Upper lobe of left lung (tissue), 6 donors: Measurements from ENCODE around the gene HIF1A. TPM values are rescaled to one million over a fixed set of nuclear protein-coding genes. Genes with fewer than 3 reads are reported as not detected.
A peak's percentile ranks its signal among the peaks of the same experiment; 100 is the strongest.
"Not testable (repeated sequence)": the region's sequence is repeated elsewhere in the genome, so short reads cannot be mapped to it uniquely, and the experiment has no call there.

Source experiments
- ATAC-seq, 2 donors: fragments of 200-7000 bp; cut with Tn5 transposase; one replicate each; pipeline ENCODE4 v1.9.1; 2022; ENCODE audit warnings: mild to moderate bottlenecking in 2 of 2, moderate library complexity in 2 of 2; ENCODE audit not compliant: low FRiP score in 2 of 2
- DNase-seq, 2 donors: peaks; one replicate each; pipeline ENCODE4 v3.0.0-alpha.2; 2019 to 2020
- H3K27ac ChIP-seq, 4 donors: fragments of 200-600 bp; sonication (generic); one replicate each; pipeline ENCODE4 v1.5.1; 2016 to 2019
- H3K27me3 ChIP-seq, 4 donors: fragments of 200-600 bp; sonication (generic); one replicate each; pipeline ENCODE4 v1.5.1; 2017 to 2019
- H3K36me3 ChIP-seq, 4 donors: fragments of 200-600 bp; sonication (generic); one replicate each; pipeline ENCODE4 v1.5.1; 2016 to 2019
- H3K4me1 ChIP-seq, 4 donors: fragments of 200-600 bp; sonication (generic); one replicate each; pipeline ENCODE4 v1.5.1; 2018 to 2019
- H3K4me3 ChIP-seq, 4 donors: fragments of 200-600 bp; sonication (generic); one replicate each; pipeline ENCODE4 v1.5.1; 2017 to 2019; ENCODE audit warnings: mild to moderate bottlenecking in 2 of 4, moderate library complexity in 1 of 4
- H3K9me3 ChIP-seq, 4 donors: fragments of 200-600 bp; sonication (generic); one replicate each; pipeline ENCODE4 v1.5.1; 2018 to 2019
- EP300 ChIP-seq, 4 donors: sonication (generic); formaldehyde crosslinking; IDR thresholded peaks; one replicate each; pipeline ENCODE4 v1.5.1; 2017; ENCODE audit warnings: antibody characterized with exemption in 4 of 4, control low read depth in 2 of 4
- POLR2A ChIP-seq, 4 donors: fragments of 450-650 bp; IDR thresholded peaks; one replicate each; pipeline ENCODE4 v1.5.1; 2016 to 2017; ENCODE audit warnings: antibody characterized with exemption in 4 of 4, mild to moderate bottlenecking in 2 of 4
- POLR2AphosphoS5 ChIP-seq, 2 donors: sonication (generic); formaldehyde crosslinking; IDR thresholded peaks; one replicate each; pipeline ENCODE4 v1.5.1; 2017; ENCODE audit warnings: antibody characterized with exemption in 2 of 2
- WGBS, 2 donors: methylation state at CpG; one replicate each; pipeline ENCODE4 v1.1.5; 2017 to 2018; 5-methylcytosine and 5-hydroxymethylcytosine counted together
- total RNA-seq, 6 donors: library from RNA; depleted of rRNA in 4 of 6; stranded (reverse); fragments of >200 nt in 4 of 6; gene quantifications; one replicate each; pipeline versions ENCODE4 v1.1.0 to v1.2.1, GENCODE V29; 2016 to 2021
- TF ChIP-seq, protein P1 (sequence below), 6 experiments: fragments of 450-650 bp in 4 of 6; fragments of 200-600 bp in 2 of 6; sonication (generic) in 2 of 6; IDR thresholded peaks; one replicate each; pipeline ENCODE4 v1.5.1; 2016 to 2019; ENCODE audit warnings: antibody characterized with exemption in 6 of 6
- donor health status: DM: no; HTN: no; CAD: no; lungs with moderate emphysema.
- donor health status: DM: no; HTN: yes; CAD: no; lungs with severe emphysema.

HIF1A gene
- total RNA-seq, 6 donors from 2014 or later: 72.1 to 131 (median 116) TPM

DNA sequence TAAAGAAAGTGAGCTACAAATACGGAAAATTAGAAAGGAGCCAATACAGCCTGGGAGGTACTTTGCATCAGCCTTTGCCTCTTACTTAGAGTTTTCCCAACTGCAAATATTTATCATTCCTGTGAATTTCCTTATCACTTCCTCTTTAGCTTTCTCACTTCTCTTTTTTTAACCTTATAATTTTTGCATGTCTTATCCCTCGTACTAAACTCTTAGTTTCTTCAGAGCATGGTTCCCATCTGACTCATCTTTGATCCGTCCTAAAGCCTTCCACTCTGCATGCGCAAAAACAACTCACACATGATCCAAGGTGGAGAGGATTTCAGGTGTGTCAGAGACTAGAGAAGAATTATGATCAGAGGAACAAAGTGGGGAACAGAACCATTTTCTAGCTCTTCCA lies 57.3 kb downstream of the HIF1A start:
- Histone ChIP-seq H3K9me3 (no peaks in the 10 kb centered on the region), H3K36me3 (peaks cover 0 to 5% (median 1%) of the 10 kb centered on the region in 4 donors), H3K27me3 (no peaks in the 10 kb centered on the region), H3K4me3 (no peak overlapping the region), H3K27ac (no peak overlapping the region), H3K4me1 (peaks cover 8 to 29% (median 20%) of the 10 kb centered on the region in 4 donors)
- TF ChIP-seq, protein P1, sequence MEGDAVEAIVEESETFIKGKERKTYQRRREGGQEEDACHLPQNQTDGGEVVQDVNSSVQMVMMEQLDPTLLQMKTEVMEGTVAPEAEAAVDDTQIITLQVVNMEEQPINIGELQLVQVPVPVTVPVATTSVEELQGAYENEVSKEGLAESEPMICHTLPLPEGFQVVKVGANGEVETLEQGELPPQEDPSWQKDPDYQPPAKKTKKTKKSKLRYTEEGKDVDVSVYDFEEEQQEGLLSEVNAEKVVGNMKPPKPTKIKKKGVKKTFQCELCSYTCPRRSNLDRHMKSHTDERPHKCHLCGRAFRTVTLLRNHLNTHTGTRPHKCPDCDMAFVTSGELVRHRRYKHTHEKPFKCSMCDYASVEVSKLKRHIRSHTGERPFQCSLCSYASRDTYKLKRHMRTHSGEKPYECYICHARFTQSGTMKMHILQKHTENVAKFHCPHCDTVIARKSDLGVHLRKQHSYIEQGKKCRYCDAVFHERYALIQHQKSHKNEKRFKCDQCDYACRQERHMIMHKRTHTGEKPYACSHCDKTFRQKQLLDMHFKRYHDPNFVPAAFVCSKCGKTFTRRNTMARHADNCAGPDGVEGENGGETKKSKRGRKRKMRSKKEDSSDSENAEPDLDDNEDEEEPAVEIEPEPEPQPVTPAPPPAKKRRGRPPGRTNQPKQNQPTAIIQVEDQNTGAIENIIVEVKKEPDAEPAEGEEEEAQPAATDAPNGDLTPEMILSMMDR (IDR thresholded peaks at IDR 0.05): no peak
- TF ChIP-seq POLR2A (IDR thresholded peaks at IDR 0.05): no peak
- no peak for TF ChIP-seq POLR2AphosphoS5 (IDR thresholded peaks at IDR 0.05)
- TF ChIP-seq EP300 (IDR thresholded peaks at IDR 0.05): no peak
- no peak for DNase-seq
- ATAC-seq: peak in 1 of 2 donors; percentile 14
- WGBS, 2 donors: 58 to 64% methylated on average over 4 of the region's 4 CpGs

DNA sequence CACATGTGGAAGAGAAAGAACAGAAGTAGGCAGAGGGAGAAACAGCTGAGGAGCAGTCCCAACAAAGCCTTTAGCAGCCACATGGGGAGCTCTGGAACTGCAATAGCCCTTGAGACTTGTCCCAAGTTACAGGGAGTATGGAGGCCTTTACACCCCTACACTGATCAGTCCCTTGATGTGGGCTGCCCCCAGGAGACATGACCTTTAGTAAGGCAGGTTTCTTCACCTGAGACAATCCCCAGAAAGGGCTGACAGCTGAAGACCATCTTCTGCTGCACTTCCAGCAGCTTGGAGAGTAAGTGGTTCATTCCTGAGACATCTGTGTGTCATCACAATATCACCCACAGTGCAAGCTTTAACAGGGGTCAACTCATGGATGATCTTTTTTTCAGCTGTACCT lies 58.3 kb downstream of the HIF1A start:
- Histone ChIP-seq H3K27me3 (no peaks in the 10 kb centered on the region), H3K4me1 (peaks cover 8 to 29% (median 20%) of the 10 kb centered on the region in 4 donors), H3K36me3 (no peaks in the 10 kb centered on the region), H3K4me3 (no peak overlapping the region), H3K9me3 (no peaks in the 10 kb centered on the region), H3K27ac (peak overlapping the region in 1 of 4 donors; percentile 0)
- DNase-seq (no peak), ATAC-seq (no peak)
- TF ChIP-seq, protein P1 (IDR thresholded peaks at IDR 0.05): no peak
- TF ChIP-seq POLR2A (IDR thresholded peaks at IDR 0.05): no peak

DNA sequence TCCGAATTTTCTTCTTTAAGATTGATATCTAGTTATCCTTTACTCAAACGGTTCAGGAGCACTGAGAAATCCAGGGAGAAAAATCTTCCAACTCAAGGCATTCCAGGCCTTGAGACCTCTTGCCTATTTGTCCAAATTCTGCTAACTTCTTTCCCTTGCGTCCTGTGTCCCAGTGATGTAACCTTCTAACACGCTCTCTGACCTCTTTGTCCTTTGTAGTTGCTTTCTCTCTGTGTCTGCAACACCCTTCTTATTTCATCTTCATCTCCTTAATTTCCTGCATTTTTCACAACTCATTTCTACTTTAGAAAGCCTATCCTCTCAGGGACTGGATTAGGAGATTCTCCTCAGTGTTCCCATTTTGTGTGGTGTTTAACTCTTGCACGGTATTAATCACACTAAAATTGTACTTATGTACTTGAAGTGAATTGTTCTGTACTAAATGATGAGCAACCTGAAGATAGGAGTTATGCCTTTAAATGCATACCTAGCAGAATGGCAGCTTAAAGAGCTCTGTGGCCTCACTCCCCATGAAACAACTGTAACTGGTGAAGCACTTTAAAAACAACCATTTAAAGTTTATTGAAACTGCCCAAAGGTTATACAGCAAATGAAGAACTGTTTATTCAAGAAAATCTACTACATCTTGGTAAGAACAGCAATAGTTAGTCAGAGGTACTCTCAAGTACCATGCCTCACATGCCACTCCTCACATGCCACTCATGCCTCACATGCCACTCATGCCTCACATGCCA lies 59.5 kb downstream of the HIF1A start:
- TF ChIP-seq, protein P1 (IDR thresholded peaks at IDR 0.05): no peak
- TF ChIP-seq POLR2A (IDR thresholded peaks at IDR 0.05) (no peak), POLR2AphosphoS5 (IDR thresholded peaks at IDR 0.05) (no peak), EP300 (IDR thresholded peaks at IDR 0.05) (no peak)
- Histone ChIP-seq H3K4me1 (peaks cover 8 to 21% (median 14%) of the 10 kb centered on the region in 4 donors), H3K4me3 (no peak overlapping the region), H3K36me3 (no peaks in the 10 kb centered on the region), H3K27me3 (no peaks in the 10 kb centered on the region), H3K9me3 (no peaks in the 10 kb centered on the region), H3K27ac (no peak overlapping the region)
- DNase-seq (no peak), ATAC-seq (no peak)
- 74 to 77% methylated on average over 5 of the region's 5 CpGs for WGBS, 2 donors

DNA sequence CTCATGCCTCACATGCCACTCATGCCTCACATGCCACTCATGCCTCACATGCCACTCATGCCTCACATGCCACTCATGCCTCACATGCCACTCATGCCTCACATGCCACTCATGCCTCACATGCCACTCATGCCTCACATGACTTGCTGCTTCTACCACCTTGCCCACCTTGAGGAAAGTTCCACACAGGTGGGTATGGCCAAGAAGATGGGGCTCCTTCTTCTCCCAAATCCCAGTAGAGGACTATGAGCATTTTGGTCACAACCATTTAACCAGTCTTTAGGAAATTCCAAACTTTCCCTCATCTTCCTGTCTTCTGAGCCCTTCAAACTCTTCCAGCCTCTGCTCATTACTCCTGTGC lies 60.0 kb downstream of the HIF1A start:
- not testable (repeated sequence) for H3K27me3 ChIP-seq, H3K4me3 ChIP-seq, ATAC-seq, DNase-seq, H3K9me3 ChIP-seq, H3K36me3 ChIP-seq, H3K27ac ChIP-seq
- H3K4me1 ChIP-seq: peaks cover 8 to 15% (median 10%) of the 10 kb centered on the region in 4 donors

DNA sequence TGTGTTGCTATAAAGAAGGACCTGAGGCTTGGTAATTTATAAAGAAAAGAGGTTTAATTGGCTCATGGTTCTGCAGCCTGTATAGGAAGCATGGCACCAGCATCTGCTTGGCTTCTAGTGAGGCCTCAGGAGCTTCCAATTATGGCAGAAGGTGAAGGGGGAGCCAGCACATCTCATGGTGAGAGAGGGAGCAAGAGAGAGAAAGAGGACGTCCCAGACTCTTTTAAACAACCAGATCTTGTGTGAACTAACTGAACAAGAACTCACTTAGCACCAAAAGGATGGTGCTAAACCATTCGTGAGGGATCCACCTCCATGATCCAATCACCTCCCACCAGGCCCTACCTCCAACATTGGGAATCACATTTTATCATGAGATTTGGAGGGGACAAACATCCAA lies 60.8 kb downstream of the HIF1A start:
- Histone ChIP-seq H3K9me3 (no peaks in the 10 kb centered on the region), H3K27ac (no peak overlapping the region), H3K27me3 (no peaks in the 10 kb centered on the region), H3K36me3 (no peaks in the 10 kb centered on the region), H3K4me3 (no peak overlapping the region), H3K4me1 (peaks cover 5 to 12% (median 7%) of the 10 kb centered on the region in 4 donors)
- WGBS, 2 donors: 79 to 84% methylated on average over 2 of the region's 2 CpGs
- ATAC-seq: no peak
- TF ChIP-seq, protein P1 (IDR thresholded peaks at IDR 0.05): no peak
- TF ChIP-seq EP300 (IDR thresholded peaks at IDR 0.05): no peak
- no peak for TF ChIP-seq POLR2AphosphoS5 (IDR thresholded peaks at IDR 0.05)
- no peak for TF ChIP-seq POLR2A (IDR thresholded peaks at IDR 0.05)
- DNase-seq: no peak
